ENCODE measurements around the gene TMEM187.

TMEM187 gene

GRCh38 chrX:154006947-154007346 lies 34.4 kb downstream of the TMEM187 start:
- no peak for DNase-seq

GRCh38 chrX:154008521-154008920 lies 36.0 kb downstream of the TMEM187 start:
- DNase-seq = no peak

DNA sequence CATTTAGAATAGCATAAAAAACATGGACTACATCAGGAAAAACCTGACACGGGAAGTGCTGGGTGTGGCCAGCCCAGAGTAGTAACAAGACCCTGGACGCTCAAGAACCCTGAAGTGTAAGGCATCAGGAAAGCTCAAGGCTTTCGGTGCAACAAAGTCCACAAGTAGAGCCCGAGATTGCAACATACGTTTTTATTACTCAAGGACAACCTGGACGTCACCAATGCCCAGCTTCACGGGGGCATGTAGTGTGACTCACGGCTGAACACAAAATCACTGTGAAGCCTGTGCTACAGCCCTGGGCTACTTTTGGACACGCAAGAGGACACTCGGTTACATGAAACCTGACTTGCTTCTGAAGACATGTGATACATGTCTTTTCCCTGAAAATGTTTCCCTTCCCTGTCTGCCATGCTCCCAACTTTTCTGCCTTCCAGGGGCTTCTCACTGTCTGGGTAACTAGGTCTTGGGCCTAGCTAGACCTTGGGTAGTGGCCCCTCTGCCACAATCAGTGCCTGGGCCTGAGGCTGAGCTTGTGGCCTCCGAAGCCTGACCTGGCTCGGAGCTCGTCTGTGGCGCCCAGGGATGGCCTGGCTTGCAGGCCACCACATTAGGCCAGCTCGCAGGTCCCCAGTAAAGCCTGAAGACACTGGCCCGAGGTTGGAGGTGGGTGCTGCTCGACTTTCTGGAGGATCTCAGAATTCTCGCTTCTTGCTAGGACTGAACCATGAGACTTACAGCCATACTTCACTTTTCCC lies 38.0 kb downstream of the TMEM187 start:
- no peak for DNase-seq

- DNase-seq = no peak
Observed at GRCh38 chrX:154011376-154012335, 39.1 kb downstream of the TMEM187 start.

GRCh38 chrX:154012336-154012991 lies 39.9 kb downstream of the TMEM187 start:
- DNase-seq = no peak

GRCh38 chrX:154013001-154013421 lies 40.5 kb downstream of the TMEM187 start:
- DNase-seq = no peak

GRCh38 chrX:154013614-154014360 lies 41.2 kb downstream of the TMEM187 start:
- DNase-seq = no peak

- DNase-seq = no peak
Observed at GRCh38 chrX:154014429-154015380, 42.2 kb downstream of the TMEM187 start.

DNA sequence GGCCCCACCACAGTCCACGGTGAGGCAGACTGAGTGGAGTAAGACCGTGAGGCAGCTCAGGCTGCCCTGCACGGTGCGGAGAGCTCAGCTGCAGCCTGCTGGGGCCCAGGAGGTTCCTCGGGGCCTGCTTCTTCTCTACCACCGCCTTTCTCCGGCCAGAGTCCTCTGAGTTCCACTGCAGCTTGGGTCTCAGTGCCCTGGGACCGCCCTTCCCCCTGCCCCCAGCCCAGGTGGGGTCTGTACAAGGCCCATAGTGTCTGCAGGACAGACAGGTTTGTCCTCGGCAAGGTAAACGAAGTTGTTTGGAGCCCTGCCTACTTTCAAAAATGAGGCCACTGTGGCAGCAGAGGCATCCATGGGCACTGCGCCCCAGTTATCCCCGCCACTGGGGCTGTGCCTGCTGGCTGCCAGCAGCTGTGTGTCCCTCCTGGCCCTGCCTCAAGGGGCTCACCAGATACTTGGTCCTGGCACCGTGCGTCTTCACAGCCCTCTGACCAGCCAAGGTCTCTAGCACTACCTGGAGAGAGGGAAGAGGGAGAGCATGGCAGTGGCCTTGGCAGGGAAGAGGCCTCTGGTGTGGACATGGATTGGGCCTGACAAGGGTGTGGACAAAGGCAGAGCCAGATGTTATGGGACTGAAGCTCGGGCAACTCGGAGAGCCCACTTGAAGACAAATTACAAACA lies 43.2 kb downstream of the TMEM187 start:
- DNase-seq = no peak

DNA sequence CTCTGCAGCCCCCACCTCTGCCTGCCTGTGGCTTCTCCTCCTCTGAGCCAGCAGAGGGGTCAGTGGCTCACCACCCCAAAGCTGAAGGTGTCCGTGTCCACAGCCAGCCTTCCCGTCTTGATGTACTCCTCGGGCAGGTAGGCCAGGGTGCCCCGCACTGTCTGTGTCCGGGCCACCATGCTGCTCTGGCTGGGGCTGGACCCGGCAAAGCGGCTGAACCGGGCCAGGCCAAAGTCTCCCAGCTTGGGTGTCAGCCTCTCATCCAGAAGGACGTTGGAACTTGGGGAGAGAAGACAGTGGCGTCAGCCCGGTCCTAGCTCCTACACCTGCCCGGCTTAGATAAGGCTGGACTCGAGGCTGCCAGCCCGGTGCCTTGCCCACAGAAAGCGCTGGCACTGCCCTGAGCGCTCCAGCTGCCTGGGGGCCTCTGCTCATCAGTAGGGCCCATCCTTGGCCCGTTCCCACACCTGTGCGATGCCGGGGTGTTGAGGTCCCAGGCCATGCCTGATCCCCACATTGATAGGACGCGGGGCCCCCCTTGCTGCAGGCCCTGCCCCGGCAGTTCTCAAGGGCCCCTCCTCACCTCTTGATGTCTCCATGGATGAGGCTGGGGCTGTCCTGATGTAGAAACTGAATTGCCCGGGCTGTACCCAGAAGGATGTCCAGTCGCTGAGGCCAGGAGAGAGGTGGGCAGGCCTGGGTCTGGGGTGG lies 44.0 kb downstream of the TMEM187 start:
- no peak for DNase-seq

DNA sequence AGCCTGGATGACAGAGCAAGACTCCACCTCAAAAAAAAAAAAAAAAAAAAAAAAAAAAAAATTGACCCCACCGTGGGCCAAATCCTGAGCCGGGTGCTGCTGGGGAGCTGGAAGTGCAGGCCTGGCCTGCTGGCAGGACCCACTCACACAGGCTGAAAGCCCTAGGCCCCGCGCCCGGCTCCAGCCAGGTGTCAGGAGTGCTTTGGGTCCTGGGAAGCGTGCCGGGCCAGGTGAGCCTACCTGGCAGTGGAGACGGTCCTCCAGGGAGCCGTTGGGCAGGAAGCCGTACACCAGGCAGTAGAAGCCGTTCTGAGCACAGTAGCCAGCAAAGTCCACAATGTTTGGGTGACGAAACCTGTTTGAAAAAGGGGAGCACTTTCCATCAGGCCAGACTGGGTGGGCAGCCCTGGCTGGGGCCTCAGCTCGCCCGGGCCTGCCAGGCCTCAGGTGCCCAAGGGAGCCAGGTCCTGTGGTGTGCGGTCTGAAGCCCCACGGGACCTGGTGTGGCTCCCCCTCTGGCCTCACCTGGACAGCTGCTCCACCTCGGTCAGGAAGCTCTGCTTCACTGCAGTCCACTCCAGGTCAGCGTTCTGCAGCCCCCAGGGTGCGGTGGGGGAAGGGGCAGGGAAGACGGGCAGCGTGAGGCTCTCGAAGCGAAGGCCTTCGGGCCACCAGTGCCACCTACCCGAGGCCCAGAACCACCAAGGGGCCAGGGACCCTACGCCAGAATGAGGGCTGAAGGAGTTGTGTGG lies 45.4 kb downstream of the TMEM187 start:
- DNase-seq = no peak

DNA sequence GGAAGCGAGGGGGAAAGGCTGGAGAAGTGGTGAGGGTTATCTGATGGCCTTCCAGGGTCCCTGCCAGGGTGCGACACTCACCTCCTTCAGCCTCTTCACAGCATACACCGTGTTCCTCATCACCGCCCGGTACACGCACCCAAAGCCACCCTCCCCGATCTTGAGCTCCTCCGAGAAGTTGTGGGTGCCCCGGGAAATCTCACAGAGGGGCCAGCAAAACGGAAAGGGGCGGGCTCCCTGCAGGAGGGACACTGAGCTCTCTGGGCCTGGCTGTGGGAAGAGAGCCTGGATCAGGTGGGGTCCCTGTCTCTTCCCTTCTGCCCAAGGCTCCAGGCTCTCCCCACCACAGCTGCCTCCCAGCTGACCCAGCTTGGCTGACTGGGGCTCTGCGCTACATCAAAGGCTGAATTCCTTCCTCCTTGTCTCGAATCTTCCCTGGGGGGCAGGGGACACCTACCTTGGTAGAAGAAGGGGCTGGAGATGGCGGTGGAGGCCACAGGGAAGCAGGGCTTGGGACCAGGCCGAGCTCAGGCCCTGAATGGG lies 46.0 kb downstream of the TMEM187 start:
- no peak for DNase-seq

- DNase-seq = peak; percentile 18
Observed at GRCh38 chrX:154019061-154019621, 46.6 kb downstream of the TMEM187 start.

DNA sequence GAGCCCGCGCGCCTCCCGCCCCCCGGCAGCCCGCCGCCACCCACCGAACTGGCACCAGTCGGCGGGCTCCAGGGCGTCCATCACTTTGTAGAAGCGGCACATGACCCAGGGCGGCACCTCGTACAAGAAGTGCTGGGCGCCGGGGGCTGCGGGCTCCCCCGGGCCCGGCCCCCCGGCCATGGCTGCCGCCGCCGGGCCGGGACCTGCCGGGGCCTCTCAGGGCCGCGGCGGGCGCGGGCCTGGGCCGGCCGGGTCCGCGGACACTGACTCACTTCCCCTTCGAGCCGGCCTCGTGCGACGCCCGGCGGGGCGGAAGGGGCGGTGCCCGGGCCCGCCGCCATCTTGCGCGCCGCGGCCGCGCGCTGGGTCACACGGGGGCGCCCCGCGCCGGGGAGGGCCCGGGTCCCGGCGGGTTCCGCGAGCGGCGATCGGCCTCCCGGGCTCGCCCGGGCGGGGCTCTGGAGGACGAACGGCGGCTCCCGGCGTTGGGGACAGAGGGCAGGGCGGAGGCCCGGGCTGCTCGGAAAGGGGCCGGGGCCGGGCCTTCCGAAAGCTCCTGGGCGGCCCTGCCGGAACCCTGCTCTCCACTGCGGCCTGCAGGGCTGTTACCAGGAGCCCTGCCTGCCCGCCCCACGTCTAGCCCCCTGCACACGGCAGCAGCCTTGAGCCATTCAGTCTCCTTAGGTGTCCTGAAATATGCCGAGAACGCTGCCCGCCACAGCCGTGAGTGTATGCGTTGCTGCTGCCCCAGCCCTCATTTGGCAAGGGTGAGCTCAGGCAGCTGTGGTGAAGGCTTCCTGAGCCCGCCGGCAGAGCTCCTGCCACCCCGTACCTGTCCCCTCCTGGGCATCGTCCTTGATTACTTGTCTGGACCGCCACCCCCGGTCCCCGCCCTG lies 47.3 kb downstream of the TMEM187 start, which contains the start of gene IRAK1:
Gene IRAK1 (minus strand): TSS at position 270 of the 896 bp plus-strand sequence. CDS start 90 bp downstream, at position 180.
- DNase-seq = peak; percentile 31

DNA sequence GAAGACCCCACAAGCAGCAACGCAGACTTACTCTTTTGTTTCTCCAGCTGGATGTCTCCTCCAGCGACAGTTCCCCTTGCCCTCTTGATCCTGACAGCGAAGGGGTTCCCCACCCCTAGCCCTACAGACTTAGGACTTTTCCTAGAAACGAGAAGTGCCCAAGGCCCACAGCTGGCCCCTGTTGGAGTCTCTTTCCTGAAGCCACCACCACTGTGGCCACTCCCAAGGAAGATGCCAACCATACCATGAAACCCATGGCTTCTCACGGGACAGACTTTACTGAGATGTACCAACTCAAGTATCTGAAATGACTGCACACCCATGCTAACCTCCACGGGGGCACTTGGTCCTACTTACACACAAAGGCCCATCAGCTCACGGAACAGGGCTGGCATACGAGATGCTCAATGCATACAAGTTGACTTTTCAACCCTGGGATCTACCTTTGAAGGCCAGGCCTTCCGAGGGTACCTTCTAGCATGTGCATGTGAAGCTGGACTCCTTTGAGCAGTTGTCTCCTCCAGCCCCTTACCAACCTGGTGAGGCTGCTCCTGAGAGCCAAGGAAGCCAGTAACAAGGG lies 48.1 kb downstream of the TMEM187 start:
- DNase-seq = no peak

GRCh38 chrX:154021131-154021611 lies 48.6 kb downstream of the TMEM187 start:
- no peak for DNase-seq

- no peak for DNase-seq
Observed at GRCh38 chrX:154022108-154022507, 49.6 kb downstream of the TMEM187 start.
